Erythroblast (primary cell): ENCODE results near the gene DENND1B.

Experiments used
- GATA1 ChIP-seq: IDR thresholded peaks from 2 replicates; pipeline ENCODE4 v1.6.1; 2011; ENCODE audit warnings: low read depth, mild to moderate bottlenecking, control low read depth, low read length, moderate library complexity
- POLR2A ChIP-seq: IDR thresholded peaks from 2 replicates; pipeline ENCODE4 v1.6.1; 2011; ENCODE audit warnings: mild to moderate bottlenecking, low read length

DNA sequence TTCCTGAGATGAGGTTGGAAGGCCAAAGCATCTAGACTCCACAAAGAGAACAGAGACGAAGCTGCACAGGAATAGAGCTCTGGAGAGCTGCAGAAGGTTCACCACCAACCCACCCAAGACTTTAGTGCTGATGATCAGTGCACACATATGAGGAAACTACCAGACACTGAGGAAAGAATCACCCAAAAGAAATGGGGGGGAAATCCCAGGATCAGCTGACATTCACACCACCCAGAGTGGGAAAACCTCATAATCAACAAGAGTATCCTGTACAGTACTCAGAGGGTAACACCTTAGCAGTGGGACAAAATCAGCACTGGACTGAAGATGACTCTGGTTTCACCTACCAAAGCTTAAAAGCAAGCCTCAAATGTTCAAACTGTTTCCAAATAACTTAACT is 36.4 kb downstream of the DENND1B start:
- TF ChIP-seq POLR2A (no peak), GATA1 (no peak)
